ENCODE results near the gene FLYWCH2.

Gene FLYWCH2

DNA sequence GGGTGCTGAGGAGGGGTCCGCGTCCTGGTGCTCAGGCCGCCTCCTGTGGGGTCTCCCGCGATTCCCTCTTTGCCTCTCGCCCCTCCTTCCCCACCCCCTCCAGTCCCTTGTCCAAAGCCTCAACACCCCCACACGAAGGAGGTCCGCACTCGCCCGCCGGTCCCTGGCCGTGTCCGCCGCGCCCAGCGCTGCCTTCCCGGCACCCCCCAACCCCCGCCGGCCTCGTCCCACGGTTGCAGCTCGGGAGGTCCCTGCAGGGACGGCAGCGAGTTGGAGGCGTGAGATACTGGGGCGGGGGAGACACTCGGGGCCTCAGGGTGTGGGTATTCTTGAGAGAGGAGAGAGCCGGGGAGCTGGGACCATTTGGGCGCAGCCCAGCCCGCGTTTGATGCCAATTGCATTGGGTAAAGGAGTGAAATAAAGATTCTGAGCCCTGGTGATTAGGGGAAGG lies 468 bp downstream of the FLYWCH2 start (continued):
- TF ChIP-seq GLIS1 (tag by site-specific recombination; IDR thresholded peaks at IDR 0.05), result 0 out of 2 replicates have a peak, but pooled peaks have one; percentile 61
- TF ChIP-seq ZNF548 (tag by site-specific recombination; IDR thresholded peaks at IDR 0.05), result 0 out of 2 replicates have a peak, but pooled peaks have one; percentile 13
- TF ChIP-seq, protein P1, sequence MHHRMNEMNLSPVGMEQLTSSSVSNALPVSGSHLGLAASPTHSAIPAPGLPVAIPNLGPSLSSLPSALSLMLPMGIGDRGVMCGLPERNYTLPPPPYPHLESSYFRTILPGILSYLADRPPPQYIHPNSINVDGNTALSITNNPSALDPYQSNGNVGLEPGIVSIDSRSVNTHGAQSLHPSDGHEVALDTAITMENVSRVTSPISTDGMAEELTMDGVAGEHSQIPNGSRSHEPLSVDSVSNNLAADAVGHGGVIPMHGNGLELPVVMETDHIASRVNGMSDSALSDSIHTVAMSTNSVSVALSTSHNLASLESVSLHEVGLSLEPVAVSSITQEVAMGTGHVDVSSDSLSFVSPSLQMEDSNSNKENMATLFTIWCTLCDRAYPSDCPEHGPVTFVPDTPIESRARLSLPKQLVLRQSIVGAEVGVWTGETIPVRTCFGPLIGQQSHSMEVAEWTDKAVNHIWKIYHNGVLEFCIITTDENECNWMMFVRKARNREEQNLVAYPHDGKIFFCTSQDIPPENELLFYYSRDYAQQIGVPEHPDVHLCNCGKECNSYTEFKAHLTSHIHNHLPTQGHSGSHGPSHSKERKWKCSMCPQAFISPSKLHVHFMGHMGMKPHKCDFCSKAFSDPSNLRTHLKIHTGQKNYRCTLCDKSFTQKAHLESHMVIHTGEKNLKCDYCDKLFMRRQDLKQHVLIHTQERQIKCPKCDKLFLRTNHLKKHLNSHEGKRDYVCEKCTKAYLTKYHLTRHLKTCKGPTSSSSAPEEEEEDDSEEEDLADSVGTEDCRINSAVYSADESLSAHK (tag by site-specific recombination; IDR thresholded peaks at IDR 0.05), result 0 out of 2 replicates have a peak, but pooled peaks have one; percentile 36
- TF ChIP-seq SETDB1 (IDR thresholded peaks at IDR 0.05; ENCODE audit: insufficient read length, low read length), result no peak
- no peak for TF ChIP-seq ZNF24 (tag by site-specific recombination; IDR thresholded peaks at IDR 0.05)
- TF ChIP-seq, protein P2, sequence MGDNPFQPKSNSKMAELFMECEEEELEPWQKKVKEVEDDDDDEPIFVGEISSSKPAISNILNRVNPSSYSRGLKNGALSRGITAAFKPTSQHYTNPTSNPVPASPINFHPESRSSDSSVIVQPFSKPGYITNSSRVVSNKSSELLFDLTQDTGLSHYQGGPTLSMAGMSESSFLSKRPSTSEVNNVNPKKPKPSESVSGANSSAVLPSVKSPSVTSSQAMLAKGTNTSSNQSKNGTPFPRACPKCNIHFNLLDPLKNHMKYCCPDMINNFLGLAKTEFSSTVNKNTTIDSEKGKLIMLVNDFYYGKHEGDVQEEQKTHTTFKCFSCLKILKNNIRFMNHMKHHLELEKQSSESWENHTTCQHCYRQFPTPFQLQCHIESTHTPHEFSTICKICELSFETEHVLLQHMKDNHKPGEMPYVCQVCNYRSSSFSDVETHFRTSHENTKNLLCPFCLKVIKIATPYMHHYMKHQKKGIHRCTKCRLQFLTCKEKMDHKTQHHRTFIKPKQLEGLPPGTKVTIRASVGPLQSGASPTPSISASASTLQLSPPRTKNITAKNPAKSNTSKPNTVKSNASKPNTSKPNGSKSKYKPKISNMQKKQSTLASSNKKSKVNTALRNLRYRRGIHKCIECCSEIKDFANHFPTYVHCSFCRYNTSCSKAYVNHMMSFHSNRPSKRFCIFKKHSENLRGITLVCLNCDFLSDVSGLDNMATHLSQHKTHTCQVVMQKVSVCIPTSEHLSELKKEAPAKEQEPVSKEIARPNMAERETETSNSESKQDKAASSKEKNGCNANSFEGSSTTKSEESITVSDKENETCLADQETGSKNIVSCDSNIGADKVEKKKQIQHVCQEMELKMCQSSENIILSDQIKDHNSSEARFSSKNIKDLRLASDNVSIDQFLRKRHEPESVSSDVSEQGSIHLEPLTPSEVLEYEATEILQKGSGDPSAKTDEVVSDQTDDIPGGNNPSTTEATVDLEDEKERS (tag by site-specific recombination; IDR thresholded peaks at IDR 0.05), result no peak
- 0 out of 2 replicates have a peak, but pooled peaks have one; percentile 50 for TF ChIP-seq ZNF239 (tag by site-specific recombination; IDR thresholded peaks at IDR 0.05)
- TF ChIP-seq ZNF423 (tag by site-specific recombination; IDR thresholded peaks at IDR 0.05), result no peak
- no peak for TF ChIP-seq ZNF837 (tag by site-specific recombination; IDR thresholded peaks at IDR 0.05)
- TF ChIP-seq REPIN1 (tag by site-specific recombination; IDR thresholded peaks at IDR 0.05; ENCODE audit: low read depth), result peak; percentile 29; the same call in 1 of the 2 replicates
- TF ChIP-seq ZNF777 (tag by site-specific recombination; IDR thresholded peaks at IDR 0.05; ENCODE audit: borderline replicate concordance), result peak; percentile 95
- TF ChIP-seq, protein P3, sequence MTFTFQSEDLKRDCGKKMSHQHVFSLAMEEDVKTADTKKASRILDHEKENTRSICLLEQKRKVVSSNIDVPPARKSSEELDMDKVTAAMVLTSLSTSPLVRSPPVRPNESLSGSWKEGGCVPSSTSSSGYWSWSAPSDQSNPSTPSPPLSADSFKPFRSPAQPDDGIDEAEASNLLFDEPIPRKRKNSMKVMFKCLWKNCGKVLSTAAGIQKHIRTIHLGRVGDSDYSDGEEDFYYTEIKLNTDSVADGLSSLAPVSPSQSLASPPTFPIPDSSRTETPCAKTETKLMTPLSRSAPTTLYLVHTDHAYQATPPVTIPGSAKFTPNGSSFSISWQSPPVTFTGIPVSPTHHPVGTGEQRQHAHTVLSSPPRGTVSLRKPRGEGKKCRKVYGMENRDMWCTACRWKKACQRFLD (tag by site-specific recombination; IDR thresholded peaks at IDR 0.05), result no peak
- TF ChIP-seq ZNF416 (tag by site-specific recombination; IDR thresholded peaks at IDR 0.05), result no peak
- TF ChIP-seq, protein P4, sequence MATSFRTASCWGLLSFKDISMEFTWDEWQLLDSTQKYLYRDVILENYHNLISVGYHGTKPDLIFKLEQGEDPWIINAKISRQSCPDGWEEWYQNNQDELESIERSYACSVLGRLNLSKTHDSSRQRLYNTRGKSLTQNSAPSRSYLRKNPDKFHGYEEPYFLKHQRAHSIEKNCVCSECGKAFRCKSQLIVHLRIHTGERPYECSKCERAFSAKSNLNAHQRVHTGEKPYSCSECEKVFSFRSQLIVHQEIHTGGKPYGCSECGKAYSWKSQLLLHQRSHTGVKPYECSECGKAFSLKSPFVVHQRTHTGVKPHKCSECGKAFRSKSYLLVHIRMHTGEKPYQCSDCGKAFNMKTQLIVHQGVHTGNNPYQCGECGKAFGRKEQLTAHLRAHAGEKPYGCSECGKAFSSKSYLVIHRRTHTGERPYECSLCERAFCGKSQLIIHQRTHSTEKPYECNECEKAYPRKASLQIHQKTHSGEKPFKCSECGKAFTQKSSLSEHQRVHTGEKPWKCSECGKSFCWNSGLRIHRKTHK (tag by site-specific recombination; IDR thresholded peaks at IDR 0.05), result no peak
- no peak for TF ChIP-seq ZNF114 (tag by site-specific recombination; IDR thresholded peaks at IDR 0.05)
- no peak for TF ChIP-seq MZF1 (tag by site-specific recombination; IDR thresholded peaks at IDR 0.05; ENCODE audit: borderline replicate concordance)
- TF ChIP-seq, protein P5, sequence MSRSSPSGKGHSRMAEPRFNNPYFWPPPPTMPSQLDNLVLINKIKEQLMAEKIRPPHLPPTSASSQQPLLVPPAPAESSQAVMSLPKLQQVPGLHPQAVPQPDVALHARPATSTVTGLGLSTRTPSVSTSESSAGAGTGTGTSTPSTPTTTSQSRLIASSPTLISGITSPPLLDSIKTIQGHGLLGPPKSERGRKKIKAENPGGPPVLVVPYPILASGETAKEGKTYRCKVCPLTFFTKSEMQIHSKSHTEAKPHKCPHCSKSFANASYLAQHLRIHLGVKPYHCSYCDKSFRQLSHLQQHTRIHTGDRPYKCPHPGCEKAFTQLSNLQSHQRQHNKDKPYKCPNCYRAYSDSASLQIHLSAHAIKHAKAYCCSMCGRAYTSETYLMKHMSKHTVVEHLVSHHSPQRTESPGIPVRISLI (tag by site-specific recombination; IDR thresholded peaks at IDR 0.05), result no peak
- TF ChIP-seq EGR2 (tag by site-specific recombination; IDR thresholded peaks at IDR 0.05; ENCODE audit: low read depth), result peak; percentile 74; the same call in 1 of the 2 replicates
- TF ChIP-seq ZNF404 (tag by site-specific recombination; IDR thresholded peaks at IDR 0.05), result no peak
- no peak for TF ChIP-seq ZNF585B (tag by site-specific recombination; IDR thresholded peaks at IDR 0.05)
- TF ChIP-seq, protein P6, sequence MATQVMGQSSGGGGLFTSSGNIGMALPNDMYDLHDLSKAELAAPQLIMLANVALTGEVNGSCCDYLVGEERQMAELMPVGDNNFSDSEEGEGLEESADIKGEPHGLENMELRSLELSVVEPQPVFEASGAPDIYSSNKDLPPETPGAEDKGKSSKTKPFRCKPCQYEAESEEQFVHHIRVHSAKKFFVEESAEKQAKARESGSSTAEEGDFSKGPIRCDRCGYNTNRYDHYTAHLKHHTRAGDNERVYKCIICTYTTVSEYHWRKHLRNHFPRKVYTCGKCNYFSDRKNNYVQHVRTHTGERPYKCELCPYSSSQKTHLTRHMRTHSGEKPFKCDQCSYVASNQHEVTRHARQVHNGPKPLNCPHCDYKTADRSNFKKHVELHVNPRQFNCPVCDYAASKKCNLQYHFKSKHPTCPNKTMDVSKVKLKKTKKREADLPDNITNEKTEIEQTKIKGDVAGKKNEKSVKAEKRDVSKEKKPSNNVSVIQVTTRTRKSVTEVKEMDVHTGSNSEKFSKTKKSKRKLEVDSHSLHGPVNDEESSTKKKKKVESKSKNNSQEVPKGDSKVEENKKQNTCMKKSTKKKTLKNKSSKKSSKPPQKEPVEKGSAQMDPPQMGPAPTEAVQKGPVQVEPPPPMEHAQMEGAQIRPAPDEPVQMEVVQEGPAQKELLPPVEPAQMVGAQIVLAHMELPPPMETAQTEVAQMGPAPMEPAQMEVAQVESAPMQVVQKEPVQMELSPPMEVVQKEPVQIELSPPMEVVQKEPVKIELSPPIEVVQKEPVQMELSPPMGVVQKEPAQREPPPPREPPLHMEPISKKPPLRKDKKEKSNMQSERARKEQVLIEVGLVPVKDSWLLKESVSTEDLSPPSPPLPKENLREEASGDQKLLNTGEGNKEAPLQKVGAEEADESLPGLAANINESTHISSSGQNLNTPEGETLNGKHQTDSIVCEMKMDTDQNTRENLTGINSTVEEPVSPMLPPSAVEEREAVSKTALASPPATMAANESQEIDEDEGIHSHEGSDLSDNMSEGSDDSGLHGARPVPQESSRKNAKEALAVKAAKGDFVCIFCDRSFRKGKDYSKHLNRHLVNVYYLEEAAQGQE (tag by site-specific recombination; IDR thresholded peaks at IDR 0.05), result no peak
- no peak for TF ChIP-seq ZNF514 (tag by site-specific recombination; IDR thresholded peaks at IDR 0.05)
- TF ChIP-seq, protein P7, sequence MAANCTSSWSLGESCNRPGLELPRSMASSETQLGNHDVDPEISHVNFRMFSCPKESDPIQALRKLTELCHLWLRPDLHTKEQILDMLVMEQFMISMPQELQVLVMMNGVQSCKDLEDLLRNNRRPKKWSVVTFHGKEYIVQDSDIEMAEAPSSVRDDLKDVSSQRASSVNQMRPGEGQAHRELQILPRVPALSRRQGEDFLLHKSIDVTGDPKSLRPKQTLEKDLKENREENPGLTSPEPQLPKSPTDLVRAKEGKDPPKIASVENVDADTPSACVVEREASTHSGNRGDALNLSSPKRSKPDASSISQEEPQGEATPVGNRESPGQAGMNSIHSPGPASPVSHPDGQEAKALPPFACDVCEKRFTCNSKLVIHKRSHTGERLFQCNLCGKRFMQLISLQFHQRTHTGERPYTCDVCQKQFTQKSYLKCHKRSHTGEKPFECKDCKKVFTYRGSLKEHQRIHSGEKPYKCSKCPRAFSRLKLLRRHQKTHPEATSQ (tag by site-specific recombination; IDR thresholded peaks at IDR 0.05), result no peak
- TF ChIP-seq ZFHX2 (tag by site-specific recombination; conservative IDR thresholded peaks at IDR 0.05), result peak; percentile 86
- peak; percentile 38 for TF ChIP-seq ZIC2 (tag by site-specific recombination; IDR thresholded peaks at IDR 0.05)
- peak; percentile 86; the same call in 1 of the 2 replicates for TF ChIP-seq ZNF324 (tag by site-specific recombination; IDR thresholded peaks at IDR 0.05)

All from HEK293 (cell line).